Pancreas (tissue), 10 donors: ENCODE data around the gene SPTB. TPM values are rescaled to one million over a fixed set of nuclear protein-coding genes. Genes with fewer than 3 reads are reported as not detected.
"Not testable (repeated sequence)": the region's sequence is repeated elsewhere in the genome, so short reads cannot be mapped to it uniquely, and the experiment has no call there.

Experiments
- ATAC-seq, 4 donors: fragments of 200-7000 bp; cut with Tn5 transposase; one replicate each; pipeline versions ENCODE4 v1.8.0 to v1.9.1; 2020; ENCODE audit warnings: mild to moderate bottlenecking in 4 of 4, moderate library complexity in 4 of 4
- DNase-seq, 6 donors: peaks; one replicate each; pipeline ENCODE4 v3.0.0-alpha.2; 2020
- FAIRE-seq: peaks from 2 replicates; lab custom pipeline; 2012; peaks lifted over from hg19 to GRCh38; lab: Jason Lieb, UNC
- H3K27ac ChIP-seq, 4 donors: fragments of 200-600 bp; sonication (generic); 1 replicate in 3 of 4; 2 replicates in 1 of 4; pipeline versions ENCODE4 v1.5.0 to v1.8.0; 2020
- H3K27me3 ChIP-seq, 4 donors: fragments of 200-600 bp; one replicate each; pipeline ENCODE4 v1.8.0; 2021
- H3K36me3 ChIP-seq, 3 donors: fragments of 200-600 bp; sonication (generic) in 1 of 3; one replicate each; pipeline versions ENCODE4 v1.5.0 to v1.8.0; 2020 to 2021
- H3K4me1 ChIP-seq, 3 donors: fragments of 200-600 bp; one replicate each; pipeline ENCODE4 v1.8.0; 2021
- H3K4me3 ChIP-seq, 4 donors: fragments of 200-600 bp; sonication (generic) in 2 of 4; one replicate each; pipeline versions ENCODE4 v1.5.0 to v1.8.0; 2020 to 2021
- H3K9me3 ChIP-seq, 4 donors: fragments of 200-600 bp; one replicate each; pipeline ENCODE4 v1.8.0; 2021
- CTCF ChIP-seq, 4 donors: fragments of 200-600 bp; sonication (generic) in 3 of 4; IDR thresholded peaks; one replicate each; pipeline versions ENCODE4 v1.5.0 to v1.8.0; 2021; ENCODE audit warnings: antibody characterized with exemption in 4 of 4
- WGBS, 2 donors: extraction: QIAGEN DNeasy Blood & Tissue Kit; methylation state at CpG; one replicate each; pipeline ENCODE4 v1.1.7; 2013; 5-methylcytosine and 5-hydroxymethylcytosine counted together
- intact Hi-C, 3 donors: fragments of 100-400 bp; cut with DNase I; formaldehyde crosslinking; loops; one replicate each; pipeline versions ENCODE4 v1.11.1 to v1.14.2; 2022
- polyA plus RNA-seq, 2 donors: library from polyadenylated mRNA; stranded (reverse); fragments of 200-250 nt; gene quantifications; one replicate each; pipeline ENCODE4 v1.2.3, GENCODE V29; 2013
- total RNA-seq, 6 donors: library from RNA; stranded (reverse); fragmentation: NEBNext Ultra II Directional in 4 of 6; extraction: Animal tissue kit (Norgen Biotek cat#: 25700) in 4 of 6; gene quantifications; one replicate each; pipeline versions ENCODE4 v1.2.1 to v1.2.4, GENCODE V29; 2021 to 2023
- donor health status: healthy with polysubstance abuse.
- donor health status: DM: no; HTN: no; CAD: no; lungs with moderate emphysema.
- donor health status: DM: no; HTN: no; CAD: no.
- donor health status: control.
- donor health status: control.
- donor health status: Bipolar disorder and iron deficiency.
- donor health status: DM: yes; HTN: yes; CAD: no.
- donor health status: DM: no; HTN: no; CAD: no.
- donor health status: DM: no; HTN: no; CAD: no.
- donor health status: DM: yes; HTN: yes; CAD: no.

SPTB gene
- total and polyA plus RNA-seq, 8 donors = 0.73 to 6.5 (median 2.8) TPM

GRCh38 chr14:64807551-64807950, 72.2 kb downstream of the SPTB start:
- ATAC-seq = peak in 2 of 4 donors; percentile 21 to 39
- TF ChIP-seq CTCF (IDR thresholded peaks at IDR 0.05) = no peak

GRCh38 chr14:64806862-64807495, 72.7 kb downstream of the SPTB start:
- no peak for TF ChIP-seq CTCF (IDR thresholded peaks at IDR 0.05)
- peaks cover 0 to 15% (median 5%) of the 10 kb centered on the region in 3 donors for H3K4me1 ChIP-seq
- no peaks in the 10 kb centered on the region for H3K36me3 ChIP-seq
- H3K9me3 ChIP-seq = no peaks in the 10 kb centered on the region
- no peaks in the 10 kb centered on the region for H3K27me3 ChIP-seq
- no peak overlapping the region for H3K4me3 ChIP-seq
- FAIRE-seq (no peak), ATAC-seq (peak in 1 of 4 donors; percentile 9), DNase-seq (no peak)
- 72 to 74% methylated on average over 6 of the region's 6 CpGs for WGBS, 2 donors
- intact Hi-C loops = no loop called here
- peak overlapping the region in 2 of 4 donors; percentile 16 to 23 for H3K27ac ChIP-seq

More at GRCh38 chr14:64807551-64807950, 72.2 kb downstream of the SPTB start:
- Histone ChIP-seq H3K4me3 (no peak overlapping the region), H3K27me3 (no peaks in the 10 kb centered on the region), H3K36me3 (no peaks in the 10 kb centered on the region), H3K27ac (no peak overlapping the region), H3K9me3 (no peaks in the 10 kb centered on the region), H3K4me1 (peaks cover 0 to 19% (median 5%) of the 10 kb centered on the region in 3 donors)
- 78 to 82% methylated on average over 5 of the region's 5 CpGs for WGBS, 2 donors
- FAIRE-seq (no peak), DNase-seq (no peak)
- intact Hi-C loops = no loop called here

- peak in 3 of 6 donors; percentile 18 to 56 (median 42) for DNase-seq
- Histone ChIP-seq H3K9me3 (no peaks in the 10 kb centered on the region), H3K36me3 (no peaks in the 10 kb centered on the region), H3K4me3 (no peak overlapping the region), H3K4me1 (peaks cover 0 to 9% (median 5%) of the 10 kb centered on the region in 3 donors), H3K27ac (peak overlapping the region in 3 of 4 donors; percentile 8 to 59 (median 16)), H3K27me3 (no peaks in the 10 kb centered on the region)
- peak; percentile 55 to 90 (median 81) for ATAC-seq
- intact Hi-C loops = no loop called here
- no peak for FAIRE-seq
- no peak for TF ChIP-seq CTCF (IDR thresholded peaks at IDR 0.05)
- WGBS, 2 donors = 52 to 54% methylated on average over 9 of the region's 9 CpGs
These were observed 73.4 kb downstream of the SPTB start for GRCh38 chr14:64806202-64806861.

GRCh38 chr14:64805646-64806045, 74.1 kb downstream of the SPTB start:
- H3K9me3 ChIP-seq, H3K27me3 ChIP-seq, DNase-seq, FAIRE-seq, H3K4me1 ChIP-seq, intact Hi-C loops, H3K36me3 ChIP-seq, H3K4me3 ChIP-seq: not testable (repeated sequence)
- peak overlapping the region in 3 of 4 donors; percentile 8 to 59 (median 16) for H3K27ac ChIP-seq
- ATAC-seq = peak in 1 of 4 donors; percentile 17
- 97 to 98% methylated on average over 3 of the region's 3 CpGs for WGBS, 2 donors

GRCh38 chr14:64804754-64805260, 74.9 kb downstream of the SPTB start:
- no peak for DNase-seq
- H3K36me3 ChIP-seq = no peaks in the 10 kb centered on the region
- TF ChIP-seq CTCF (IDR thresholded peaks at IDR 0.05) = no peak
- no peaks in the 10 kb centered on the region for H3K9me3 ChIP-seq
- H3K27ac ChIP-seq = no peak overlapping the region
- no peak for ATAC-seq
- peaks cover 0 to 9% (median 5%) of the 10 kb centered on the region in 3 donors for H3K4me1 ChIP-seq
- 90 to 94% methylated on average over 12 of the region's 12 CpGs for WGBS, 2 donors
- no peak for FAIRE-seq
- H3K27me3 ChIP-seq = no peaks in the 10 kb centered on the region
- intact Hi-C loops = no loop called here
- no peak overlapping the region for H3K4me3 ChIP-seq
